22Rv1 (cell line): ENCODE data around the gene LPIN1.

Experiments
- ZFX ChIP-seq: fragments of 450-650 bp; IDR thresholded peaks from 2 replicates; pipeline ENCODE4 v1.6.1; 2017; ENCODE audit warnings: antibody characterized with exemption, borderline replicate concordance
- TF ChIP-seq, protein P1 (sequence below): fragments of 450-650 bp; IDR thresholded peaks from 2 replicates; pipeline ENCODE4 v1.5.1; 2017; ENCODE audit warnings: mild to moderate bottlenecking

DNA sequence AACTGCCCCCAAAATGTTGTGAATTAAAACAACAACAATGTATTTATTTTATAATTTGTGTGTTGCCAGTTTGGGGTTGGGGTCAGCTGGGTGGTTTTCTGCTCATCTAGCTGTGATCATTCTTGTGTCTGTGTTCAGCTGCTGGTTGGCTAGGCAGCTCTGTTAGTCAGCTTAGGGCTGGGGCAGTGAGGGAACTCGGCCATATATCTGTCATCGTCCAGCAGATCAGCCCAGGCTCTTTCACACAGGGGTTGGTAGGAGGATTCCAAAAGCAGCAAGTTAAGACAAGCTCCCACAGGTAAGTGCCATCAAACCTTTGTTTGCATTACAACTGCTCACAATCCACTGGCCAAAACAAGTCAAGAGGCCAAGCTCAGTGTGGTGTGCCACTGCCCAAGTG, 121.5 kb downstream of the LPIN1 start:
- TF ChIP-seq, protein P1, sequence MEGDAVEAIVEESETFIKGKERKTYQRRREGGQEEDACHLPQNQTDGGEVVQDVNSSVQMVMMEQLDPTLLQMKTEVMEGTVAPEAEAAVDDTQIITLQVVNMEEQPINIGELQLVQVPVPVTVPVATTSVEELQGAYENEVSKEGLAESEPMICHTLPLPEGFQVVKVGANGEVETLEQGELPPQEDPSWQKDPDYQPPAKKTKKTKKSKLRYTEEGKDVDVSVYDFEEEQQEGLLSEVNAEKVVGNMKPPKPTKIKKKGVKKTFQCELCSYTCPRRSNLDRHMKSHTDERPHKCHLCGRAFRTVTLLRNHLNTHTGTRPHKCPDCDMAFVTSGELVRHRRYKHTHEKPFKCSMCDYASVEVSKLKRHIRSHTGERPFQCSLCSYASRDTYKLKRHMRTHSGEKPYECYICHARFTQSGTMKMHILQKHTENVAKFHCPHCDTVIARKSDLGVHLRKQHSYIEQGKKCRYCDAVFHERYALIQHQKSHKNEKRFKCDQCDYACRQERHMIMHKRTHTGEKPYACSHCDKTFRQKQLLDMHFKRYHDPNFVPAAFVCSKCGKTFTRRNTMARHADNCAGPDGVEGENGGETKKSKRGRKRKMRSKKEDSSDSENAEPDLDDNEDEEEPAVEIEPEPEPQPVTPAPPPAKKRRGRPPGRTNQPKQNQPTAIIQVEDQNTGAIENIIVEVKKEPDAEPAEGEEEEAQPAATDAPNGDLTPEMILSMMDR = no peak
- no peak for TF ChIP-seq ZFX
